Ectodermal cell (in vitro differentiated cells): ENCODE results near the gene SORT1.

Experiments
- H3K27ac ChIP-seq: 2 replicates; pipeline ENCODE4 v1.7.0; 2013; ENCODE audit warnings: mild to moderate bottlenecking, low read depth, low read length; ENCODE audit not compliant: insufficient read depth, poor library complexity, severe bottlenecking
- H3K27me3 ChIP-seq: 2 replicates; pipeline ENCODE4 v1.7.0; 2013; ENCODE audit warnings: mild to moderate bottlenecking, low read length; ENCODE audit not compliant: insufficient read depth, control insufficient read depth, poor library complexity, severe bottlenecking
- H3K36me3 ChIP-seq: one replicate; pipeline ENCODE4 v1.7.0; 2013; ENCODE audit warnings: low read length; ENCODE audit not compliant: control insufficient read depth, insufficient read depth
- H3K4me1 ChIP-seq: one replicate; pipeline ENCODE4 v1.7.0; 2013; ENCODE audit warnings: low read length; ENCODE audit not compliant: control insufficient read depth, insufficient read depth
- H3K4me3 ChIP-seq: 2 replicates; pipeline ENCODE4 v1.7.0; 2013; ENCODE audit warnings: low read depth, low read length, control low read depth; ENCODE audit not compliant: insufficient read depth
- H3K9me3 ChIP-seq: 2 replicates; pipeline ENCODE4 v1.7.0; 2013; ENCODE audit warnings: mild to moderate bottlenecking, low read length, moderate library complexity; ENCODE audit not compliant: control insufficient read depth
- WGBS, 2 experiments: methylation state at CpG; one replicate each; pipeline ENCODE4 v1.1.7; 2013; ENCODE audit warnings: missing lambda C conversion rate in 2 of 2; 5-methylcytosine and 5-hydroxymethylcytosine counted together

SORT1 gene

DNA sequence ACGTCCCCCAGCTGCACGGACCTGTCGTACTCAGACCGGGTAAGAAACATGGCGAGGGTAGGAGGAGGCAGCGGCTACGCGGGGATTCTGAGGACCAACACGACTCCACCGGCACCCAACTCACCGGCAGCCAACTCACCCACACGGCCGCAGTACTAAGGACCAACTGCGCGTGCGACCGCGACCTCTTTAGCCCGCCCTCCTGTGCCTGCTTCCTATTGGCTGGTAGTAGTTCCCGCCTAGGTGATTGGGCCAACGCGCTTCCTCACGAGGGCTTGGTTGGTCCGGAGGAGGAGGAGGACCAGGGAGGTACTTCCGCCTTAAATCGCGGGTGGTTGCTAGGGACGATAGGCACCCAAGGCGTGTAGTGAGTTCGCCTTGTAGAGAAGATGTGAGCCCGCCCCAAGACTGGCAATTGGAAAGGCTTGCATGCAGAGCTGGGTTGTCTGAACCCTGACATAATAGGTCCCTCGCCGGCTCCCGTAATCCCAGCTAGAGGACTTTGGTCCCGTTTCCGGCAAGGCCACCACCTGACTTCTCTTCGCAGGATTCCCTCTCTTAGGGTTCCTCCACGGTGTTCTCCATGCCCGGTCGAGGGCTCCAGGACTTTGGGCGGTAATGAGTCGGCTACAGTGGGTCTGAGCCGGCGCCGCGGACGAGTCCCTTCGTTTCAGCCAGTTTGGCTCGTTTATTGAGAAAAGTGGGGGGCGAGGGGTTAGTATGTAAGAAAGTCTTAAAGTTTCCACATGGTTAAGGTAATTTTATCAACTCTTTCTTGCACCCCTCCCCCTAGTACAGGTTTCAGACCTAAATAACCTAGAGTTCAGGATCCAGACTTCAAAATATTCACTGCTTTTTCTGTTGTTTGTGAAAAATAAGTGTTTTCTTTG is 28.8 kb upstream of the SORT1 start, which contains the start of gene PSMA5:
TSS of gene PSMA5 (minus strand) at position 168 of the 890 bp plus-strand sequence. CDS start at position 50, 118 bp downstream.
- 0% methylated on average over 49 to 50 of the region's 50 CpGs for WGBS, 2 experiments
- no peaks in the 10 kb centered on the region for H3K4me1 ChIP-seq
- no peaks in the 10 kb centered on the region for H3K36me3 ChIP-seq
- no peaks in the 10 kb centered on the region for H3K27me3 ChIP-seq
- peak within 1 kb of the TSS; percentile 75 for H3K27ac ChIP-seq
- H3K4me3 ChIP-seq: peak within 1 kb of the TSS; percentile 92
- H3K9me3 ChIP-seq: no peaks in the 10 kb centered on the region

DNA sequence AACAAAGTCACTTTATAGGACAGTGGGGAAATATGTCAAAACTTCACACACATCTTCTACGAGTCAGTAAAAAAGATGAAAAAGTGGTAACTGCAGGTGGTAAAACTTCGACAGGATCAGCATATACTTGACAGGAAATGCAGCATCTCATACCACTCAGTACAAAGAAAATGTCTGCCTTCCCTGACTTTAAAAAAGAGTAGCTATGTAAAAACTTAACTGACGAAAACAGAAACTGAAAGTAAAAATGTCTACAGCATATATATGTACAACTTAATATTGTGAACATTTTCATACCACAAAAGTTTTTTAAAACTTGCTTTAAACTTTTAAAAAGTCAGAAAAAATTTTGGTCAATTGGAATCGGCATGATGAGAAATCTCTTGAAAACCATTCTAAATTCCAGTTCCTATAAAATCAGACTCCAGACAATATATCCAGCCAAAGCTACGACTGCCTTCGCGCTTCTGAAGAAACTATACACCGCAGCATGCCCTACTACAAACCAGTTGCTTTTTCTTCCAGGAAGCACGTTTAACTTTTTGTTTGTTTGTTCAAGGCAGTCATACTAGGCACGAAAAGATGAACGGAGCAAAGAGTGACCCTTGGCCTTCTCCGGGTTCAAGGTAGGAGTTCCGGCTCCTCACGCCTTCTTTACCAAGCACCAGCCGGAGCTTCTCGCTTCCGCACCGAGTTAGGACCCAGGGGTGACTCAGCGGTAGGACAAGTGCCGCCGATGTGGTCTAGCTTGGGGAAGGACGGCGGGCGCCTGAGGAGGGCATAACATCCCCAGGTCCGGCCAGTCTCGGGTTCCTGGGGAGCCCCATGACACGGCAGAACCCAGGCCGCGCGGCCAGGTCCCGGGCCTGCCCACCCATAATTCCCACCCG is 27.9 kb upstream of the SORT1 start:
- H3K9me3 ChIP-seq: no peaks in the 10 kb centered on the region
- H3K36me3 ChIP-seq: peaks cover 7% of the 10 kb centered on the region
- no peaks in the 10 kb centered on the region for H3K27me3 ChIP-seq
- peak overlapping the region; percentile 92 for H3K4me3 ChIP-seq
- H3K4me1 ChIP-seq: no peaks in the 10 kb centered on the region
- WGBS, 2 experiments: 3 to 4% methylated on average over 31 of the region's 32 CpGs
- H3K27ac ChIP-seq: peak overlapping the region; percentile 75

DNA sequence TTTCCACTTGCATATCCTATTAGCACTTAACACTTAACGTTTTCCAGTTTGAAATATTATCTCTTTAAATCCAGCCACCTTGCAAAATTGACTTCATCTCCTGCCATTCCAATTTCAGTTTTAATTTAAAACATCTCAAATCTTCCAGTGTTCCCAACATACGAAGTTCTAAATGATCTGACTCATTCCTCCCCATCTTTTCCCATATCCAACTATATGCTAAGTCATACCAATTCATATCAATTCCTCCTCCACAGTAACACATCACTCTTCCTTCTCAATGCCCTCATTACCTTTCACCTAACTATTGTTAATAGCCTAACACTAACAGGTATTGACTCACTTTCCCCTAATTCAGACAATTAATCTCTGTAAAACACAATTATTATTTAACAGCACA is 25.8 kb upstream of the SORT1 start:
- Histone ChIP-seq H3K9me3 (no peaks in the 10 kb centered on the region), H3K4me3 (no peak overlapping the region), H3K4me1 (no peaks in the 10 kb centered on the region), H3K27ac (no peak overlapping the region), H3K36me3 (peaks cover 8% of the 10 kb centered on the region), H3K27me3 (no peaks in the 10 kb centered on the region)
- WGBS, 2 experiments: 88 to 92% methylated on average over 2 of the region's 2 CpGs

- no peaks in the 10 kb centered on the region for H3K9me3 ChIP-seq
- H3K27ac ChIP-seq: no peak overlapping the region
- no peaks in the 10 kb centered on the region for H3K4me1 ChIP-seq
- no peaks in the 10 kb centered on the region for H3K27me3 ChIP-seq
- WGBS, 2 experiments: 77 to 80% methylated on average over 1 to 2 of the region's 2 CpGs
- H3K36me3 ChIP-seq: peaks cover 34% of the 10 kb centered on the region
- no peak overlapping the region for H3K4me3 ChIP-seq
Observed at GRCh38 chr1:109412551-109412950, 14.8 kb upstream of the SORT1 start.

- H3K27me3 ChIP-seq: no peaks in the 10 kb centered on the region
- 96% methylated on average over 4 of the region's 4 CpGs for WGBS, 2 experiments
- no peak overlapping the region for H3K4me3 ChIP-seq
- no peaks in the 10 kb centered on the region for H3K4me1 ChIP-seq
- H3K27ac ChIP-seq: no peak overlapping the region
- H3K36me3 ChIP-seq: peaks cover 12% of the 10 kb centered on the region
- H3K9me3 ChIP-seq: no peaks in the 10 kb centered on the region
Observed at GRCh38 chr1:109404838-109405237, 7.1 kb upstream of the SORT1 start.

DNA sequence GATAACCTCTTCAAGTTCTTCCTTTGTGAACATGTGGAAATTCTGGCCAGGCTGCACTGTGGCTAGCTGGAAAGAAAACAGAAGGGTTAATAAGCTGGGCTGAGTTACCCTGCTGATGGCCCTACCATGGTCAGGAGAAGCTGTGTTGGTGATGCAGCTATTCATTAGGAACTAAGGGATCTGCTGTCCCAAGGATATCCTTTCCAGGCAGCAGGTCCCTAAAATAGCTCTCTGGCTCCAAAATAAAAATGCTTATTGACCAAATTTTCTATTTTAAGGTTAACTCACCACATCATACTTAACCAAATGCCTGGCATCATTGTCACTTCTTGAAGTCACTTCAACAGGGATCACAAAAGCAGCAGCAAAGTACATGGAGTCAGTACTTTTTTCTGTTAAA is 4.3 kb upstream of the SORT1 start:
- Histone ChIP-seq H3K9me3 (no peaks in the 10 kb centered on the region), H3K4me1 (peaks cover 11% of the 10 kb centered on the region), H3K27me3 (peaks cover 2% of the 10 kb centered on the region), H3K36me3 (peaks cover 4% of the 10 kb centered on the region), H3K27ac (no peak overlapping the region), H3K4me3 (no peak overlapping the region)

DNA sequence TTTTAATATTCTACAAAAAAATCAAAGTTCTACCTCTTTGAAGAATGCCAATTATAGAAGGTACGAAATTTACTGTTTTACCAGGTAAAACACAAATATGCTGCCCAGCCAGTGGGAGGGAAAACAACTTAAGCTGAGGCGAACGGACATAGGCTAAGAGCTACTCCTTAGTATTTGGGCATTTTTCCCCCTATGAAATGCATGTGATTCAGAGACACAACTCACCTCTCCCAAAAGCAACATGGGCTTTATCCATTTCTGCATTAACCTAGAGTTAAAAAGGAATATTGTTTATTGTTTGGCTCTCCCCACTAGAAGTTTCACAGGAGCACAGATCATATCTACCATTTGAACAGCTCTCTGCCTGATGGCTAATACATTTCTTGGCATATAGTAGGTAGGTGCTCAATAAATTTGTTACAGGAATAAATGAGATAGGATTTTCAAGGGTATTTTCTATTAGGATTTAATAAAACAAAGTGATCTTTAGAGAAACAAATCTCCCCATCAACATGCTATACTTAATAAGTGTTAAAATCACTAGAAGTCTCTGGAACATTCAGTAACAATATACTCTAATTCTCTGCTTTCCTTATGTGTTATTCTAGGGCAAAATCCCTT is 2.4 kb upstream of the SORT1 start:
- Histone ChIP-seq H3K4me1 (peaks cover 11% of the 10 kb centered on the region), H3K36me3 (peaks cover 4% of the 10 kb centered on the region), H3K27me3 (peaks cover 10% of the 10 kb centered on the region), H3K4me3 (no peak overlapping the region), H3K27ac (no peak overlapping the region), H3K9me3 (no peaks in the 10 kb centered on the region)
- 88 to 91% methylated on average over 3 of the region's 3 CpGs for WGBS, 2 experiments

DNA sequence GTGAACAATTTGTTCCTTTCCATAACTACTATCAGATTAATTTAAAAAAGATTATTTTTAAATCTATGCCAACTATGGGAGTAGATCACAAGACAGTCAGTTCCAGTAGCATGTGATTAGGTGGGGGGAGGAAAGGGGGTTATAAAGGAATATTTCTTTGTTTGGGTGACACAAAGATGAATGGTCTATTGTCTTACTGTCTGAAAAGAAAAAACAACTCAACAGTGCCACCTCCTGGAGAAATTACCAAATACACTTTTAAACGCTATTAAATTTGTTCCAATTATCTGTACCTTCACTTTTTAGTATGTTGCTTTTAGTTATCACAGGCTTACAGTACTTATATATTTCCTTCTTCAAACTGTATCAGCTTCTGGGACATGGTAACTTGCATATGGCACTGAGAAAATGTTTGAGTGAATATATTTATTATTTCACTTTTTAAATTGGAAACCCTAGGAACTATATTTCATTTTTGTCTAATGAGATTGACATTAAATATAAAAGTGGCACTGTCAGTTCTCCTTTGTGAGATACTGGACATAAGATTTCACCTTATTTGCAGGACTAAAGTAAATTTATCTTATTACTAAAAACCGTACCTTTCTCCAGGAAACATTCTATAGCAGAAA is 1.7 kb upstream of the SORT1 start:
- Histone ChIP-seq H3K4me3 (no peak overlapping the region), H3K36me3 (peaks cover 4% of the 10 kb centered on the region), H3K27ac (no peak overlapping the region), H3K4me1 (peaks cover 11% of the 10 kb centered on the region), H3K27me3 (peaks cover 10% of the 10 kb centered on the region), H3K9me3 (no peaks in the 10 kb centered on the region)
- 51 to 100% methylated on average over 1 to 2 of the region's 2 CpGs for WGBS, 2 experiments

DNA sequence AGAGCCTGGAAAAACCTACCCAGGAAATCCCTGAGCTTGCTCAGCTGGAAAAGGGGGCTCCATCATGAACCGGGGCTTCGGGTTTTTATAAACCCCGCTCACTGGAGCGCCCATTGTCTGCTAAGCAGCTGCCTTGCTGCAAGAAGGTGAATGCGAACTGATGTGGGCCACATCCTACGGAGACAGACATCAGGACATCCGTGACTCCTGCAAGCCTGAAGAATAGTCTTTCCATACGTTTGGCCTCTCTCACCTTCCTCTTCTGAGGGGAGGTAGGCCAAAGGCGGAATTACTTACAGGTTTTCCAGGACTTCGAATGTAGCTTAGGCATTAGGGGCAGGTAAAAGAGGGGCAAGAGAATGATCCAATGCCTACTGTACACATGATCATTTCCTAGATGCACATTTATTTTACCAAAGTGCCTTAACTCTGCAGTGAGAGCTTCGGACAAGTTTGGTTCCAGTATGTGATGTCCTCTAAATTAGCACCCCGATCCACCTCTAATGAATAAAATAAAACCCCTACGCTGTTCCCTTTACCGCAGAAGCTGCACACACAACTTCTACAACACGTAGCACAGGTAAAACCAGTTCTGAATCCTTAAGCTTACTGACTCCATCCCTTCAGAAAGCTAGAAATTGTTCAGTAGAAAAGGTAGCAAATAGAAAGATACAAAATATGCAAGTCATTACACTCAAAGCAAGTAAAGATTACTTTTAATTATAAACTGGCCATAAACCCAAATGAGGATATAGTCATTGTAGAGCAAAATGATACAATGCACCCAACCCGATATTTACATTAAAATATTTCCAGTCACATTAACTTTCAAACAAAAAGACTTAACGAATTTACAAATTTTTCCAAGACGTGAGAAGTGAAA is 866 bp upstream of the SORT1 start:
- WGBS, 2 experiments: 48% methylated on average over 18 of the region's 18 CpGs
- Histone ChIP-seq H3K27me3 (peaks cover 10% of the 10 kb centered on the region), H3K9me3 (no peaks in the 10 kb centered on the region), H3K4me1 (peaks cover 11% of the 10 kb centered on the region), H3K4me3 (peak overlapping the region; percentile 52), H3K36me3 (peaks cover 4% of the 10 kb centered on the region), H3K27ac (peak overlapping the region; percentile 83)
